Mucosa of gallbladder (tissue), 1 donor: ENCODE data around the gene PRDM4. TPM values are rescaled to one million over a fixed set of nuclear protein-coding genes. Genes with fewer than 3 reads are reported as not detected.
A peak's percentile ranks its signal among the peaks of the same experiment; 100 is the strongest.
"Not testable (repeated sequence)": the region's sequence is repeated elsewhere in the genome, so short reads cannot be mapped to it uniquely, and the experiment has no call there.

Experiments used
- DNase-seq: peaks from one replicate; pipeline ENCODE4 v3.0.0-alpha.2; 2020; ENCODE audit warnings: low spot score
- total RNA-seq: library from RNA; stranded (reverse); gene quantifications from one replicate; pipeline ENCODE4 v1.2.1, GENCODE V29; 2021
- donor health status: DM: no; HTN: no; CAD: no.

The PRDM4 gene
- total RNA-seq, 1 donor from 2014 or later, result 27.8 TPM

GRCh38 chr12:107695772-107696171 lies 65.2 kb downstream of the PRDM4 start:
- not testable (repeated sequence) for DNase-seq

GRCh38 chr12:107685360-107686248 lies 75.3 kb downstream of the PRDM4 start, which contains the start of gene PWP1:
Gene PWP1, plus strand, starts transcription at chr12:107685799. Its CDS starts 101 bp downstream, at chr12:107685900.
- DNase-seq, result peak; percentile 97

GRCh38 chr12:107684990-107685359 lies 76.0 kb downstream of the PRDM4 start:
- DNase-seq, result no peak

GRCh38 chr12:107684029-107684795 lies 76.7 kb downstream of the PRDM4 start:
- no peak for DNase-seq

Other genes starting within 250 kb of the PRDM4 start
- 22.7 TPM for gene PWP1, start 75.3 kb downstream of the PRDM4 start, total RNA-seq
- not detected for gene ASCL4, start 13.6 kb upstream of the PRDM4 start, total RNA-seq